Measurements from ENCODE around the gene CRYBG3. TPM values are rescaled to one million over a fixed set of nuclear protein-coding genes. Genes with fewer than 3 reads are reported as not detected.
"Not testable (repeated sequence)": the region's sequence is repeated elsewhere in the genome, so short reads cannot be mapped to it uniquely, and the experiment has no call there.

The CRYBG3 gene
- polyA plus RNA-seq, 4 donors = 19.1 to 24.3 (median 21.7) TPM

DNA sequence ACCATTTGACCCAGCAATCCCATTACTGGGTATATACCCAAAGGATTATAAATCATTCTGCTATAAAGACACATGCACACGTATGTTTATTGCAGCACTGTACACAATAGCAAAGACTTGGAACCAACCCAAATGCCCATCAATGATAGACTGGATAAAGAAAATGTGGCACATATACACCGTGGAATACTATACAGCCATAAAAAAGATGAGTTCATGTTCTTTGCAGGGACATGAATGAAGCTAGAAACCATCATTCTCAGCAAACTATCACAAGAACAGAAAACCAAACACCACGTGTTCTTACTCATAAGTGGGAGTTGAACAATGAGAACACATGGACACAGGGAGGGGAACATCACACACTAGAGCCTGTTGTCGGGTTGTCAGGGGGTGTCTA lies 11.4 kb downstream of the CRYBG3 start:
- not testable (repeated sequence) for DNase-seq (ENCODE audit: low read depth in 4 of 4, low spot score in 3 of 4)

GRCh38 chr3:97835761-97836160 lies 13.9 kb downstream of the CRYBG3 start:
- DNase-seq (ENCODE audit: low read depth in 4 of 4, low spot score in 3 of 4) = no peak

- DNase-seq (ENCODE audit: low read depth in 4 of 4, low spot score in 3 of 4) = no peak
These were observed 16.6 kb downstream of the CRYBG3 start for GRCh38 chr3:97838393-97838792.

- no peak for DNase-seq (ENCODE audit: low read depth in 4 of 4, low spot score in 3 of 4)
These were observed 18.1 kb downstream of the CRYBG3 start for GRCh38 chr3:97839944-97840343.

DNA sequence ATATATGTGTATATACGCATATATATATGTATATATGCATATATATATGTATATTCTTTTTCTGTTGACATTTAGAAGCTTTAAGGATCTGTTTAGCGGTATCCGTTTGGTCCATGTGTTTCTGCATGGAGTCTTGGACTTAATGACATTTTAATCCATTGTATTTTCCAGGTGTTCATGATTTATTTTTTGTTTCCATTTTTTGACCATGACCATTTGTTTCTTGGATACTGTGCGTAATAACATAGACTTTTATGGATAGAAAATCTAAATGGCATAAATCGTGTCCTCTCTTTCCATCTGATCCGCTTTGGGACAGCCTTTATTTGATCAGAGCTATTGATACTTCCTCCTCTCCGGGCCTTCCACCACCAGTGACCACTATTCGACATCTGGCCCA lies 19.5 kb downstream of the CRYBG3 start:
- no peak for DNase-seq (ENCODE audit: low read depth in 4 of 4, low spot score in 3 of 4)

DNA sequence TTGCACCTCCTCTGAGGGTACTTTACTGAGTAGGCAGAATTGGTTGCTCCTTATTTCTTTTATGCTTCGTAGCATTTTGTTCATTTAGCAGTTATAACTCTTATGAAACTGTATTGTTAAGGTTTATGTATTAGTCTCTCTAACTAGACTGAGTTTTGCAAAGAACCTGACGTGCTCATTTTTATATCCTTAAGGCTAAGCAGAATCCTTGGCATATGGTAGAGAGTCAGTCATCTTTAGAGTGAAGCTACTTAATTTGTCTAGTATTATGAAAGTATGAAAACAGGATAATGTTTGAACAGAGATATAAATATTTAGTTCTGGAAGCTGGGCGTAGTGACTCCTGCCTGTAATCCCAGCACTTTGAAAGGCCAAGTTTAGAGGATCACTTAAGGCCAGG lies 20.1 kb downstream of the CRYBG3 start:
- DNase-seq (ENCODE audit: low read depth in 4 of 4, low spot score in 3 of 4) = no peak

GRCh38 chr3:97848779-97849178 lies 27.0 kb downstream of the CRYBG3 start:
- no peak for DNase-seq (ENCODE audit: low read depth in 4 of 4, low spot score in 3 of 4)

DNA sequence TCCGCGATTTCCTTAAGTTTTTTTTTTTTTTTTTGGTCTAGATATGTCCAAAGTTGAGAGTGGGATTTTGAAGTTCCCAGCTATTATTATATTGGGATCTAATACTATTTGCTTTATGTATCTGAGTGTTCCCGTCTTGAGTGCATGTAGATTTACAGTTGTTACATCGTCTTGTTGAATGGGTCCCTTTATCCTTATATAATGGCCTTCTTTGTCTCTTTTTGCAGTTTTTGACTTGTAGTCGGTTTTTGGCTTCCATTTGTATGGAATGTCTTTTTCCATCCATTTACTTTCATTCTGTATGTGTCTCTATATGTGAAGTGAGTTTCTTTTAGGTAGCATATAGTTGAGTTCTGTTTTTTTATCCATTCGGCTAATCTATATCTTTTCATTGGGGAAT lies 35.6 kb downstream of the CRYBG3 start:
- DNase-seq (ENCODE audit: low read depth in 4 of 4, low spot score in 3 of 4) = no peak

GRCh38 chr3:97860364-97860763 lies 38.6 kb downstream of the CRYBG3 start:
- no peak for DNase-seq (ENCODE audit: low read depth in 4 of 4, low spot score in 3 of 4)

DNA sequence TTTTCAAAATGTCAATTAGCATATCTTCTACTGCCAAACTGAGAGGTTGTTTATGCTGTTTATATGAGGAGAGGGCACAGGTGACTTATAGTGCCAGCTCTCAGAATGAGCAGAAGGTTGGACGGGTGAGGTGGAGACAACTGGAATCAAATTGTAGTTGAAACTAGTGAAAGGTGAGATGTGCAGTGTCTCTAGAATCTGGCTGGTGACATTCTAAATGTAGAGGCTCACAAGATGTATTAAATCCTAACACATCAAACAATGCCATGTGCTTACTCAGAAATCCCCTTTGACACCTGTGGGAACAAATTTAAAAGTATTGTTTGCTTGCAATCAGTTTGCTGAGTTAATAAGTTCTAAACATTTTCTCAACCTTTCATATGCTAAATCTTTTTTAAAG lies 40.8 kb downstream of the CRYBG3 start:
- DNase-seq (ENCODE audit: low read depth in 4 of 4, low spot score in 3 of 4) = no peak

GRCh38 chr3:97863031-97863430 lies 41.2 kb downstream of the CRYBG3 start:
- no peak for DNase-seq (ENCODE audit: low read depth in 4 of 4, low spot score in 3 of 4)

DNA sequence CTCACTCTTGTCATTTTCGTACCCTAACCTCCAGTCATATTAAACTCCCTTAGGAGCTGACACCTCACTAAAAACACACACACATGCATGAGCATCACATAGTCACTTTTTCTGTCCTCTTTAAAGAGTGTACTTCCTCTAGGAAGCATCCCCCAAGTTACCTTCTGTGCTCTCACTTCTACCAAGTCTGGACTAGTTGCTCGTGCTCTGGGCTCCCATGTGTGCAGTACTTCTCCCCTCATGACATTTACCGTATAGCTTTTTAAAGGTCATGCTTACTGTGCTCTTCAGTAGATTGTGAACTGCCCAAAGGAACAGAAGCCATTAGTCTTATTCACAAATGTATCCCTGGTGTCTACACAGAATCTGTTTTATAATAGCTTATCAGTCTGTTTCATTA lies 42.0 kb downstream of the CRYBG3 start:
- DNase-seq (ENCODE audit: low read depth in 4 of 4, low spot score in 3 of 4) = no peak

DNA sequence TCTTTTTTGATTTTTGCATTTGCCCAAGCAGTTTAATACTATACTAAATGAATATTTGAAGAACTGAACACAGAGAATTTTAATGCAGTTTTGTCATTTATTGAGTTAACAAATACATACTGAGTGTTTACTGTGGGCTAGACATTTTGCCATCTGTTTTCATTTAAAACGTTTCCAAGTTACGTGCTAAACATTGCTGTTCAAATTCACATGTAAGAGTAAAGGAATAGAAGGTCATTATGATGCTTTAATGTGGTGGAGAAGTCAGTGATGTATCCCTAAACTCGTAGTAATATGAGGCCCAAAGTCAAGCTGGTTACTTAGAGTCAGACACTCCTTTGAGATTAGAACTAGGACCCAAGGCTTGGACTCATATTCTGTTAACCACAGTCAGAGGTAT lies 49.4 kb downstream of the CRYBG3 start:
- DNase-seq (ENCODE audit: low read depth in 4 of 4, low spot score in 3 of 4) = no peak

DNA sequence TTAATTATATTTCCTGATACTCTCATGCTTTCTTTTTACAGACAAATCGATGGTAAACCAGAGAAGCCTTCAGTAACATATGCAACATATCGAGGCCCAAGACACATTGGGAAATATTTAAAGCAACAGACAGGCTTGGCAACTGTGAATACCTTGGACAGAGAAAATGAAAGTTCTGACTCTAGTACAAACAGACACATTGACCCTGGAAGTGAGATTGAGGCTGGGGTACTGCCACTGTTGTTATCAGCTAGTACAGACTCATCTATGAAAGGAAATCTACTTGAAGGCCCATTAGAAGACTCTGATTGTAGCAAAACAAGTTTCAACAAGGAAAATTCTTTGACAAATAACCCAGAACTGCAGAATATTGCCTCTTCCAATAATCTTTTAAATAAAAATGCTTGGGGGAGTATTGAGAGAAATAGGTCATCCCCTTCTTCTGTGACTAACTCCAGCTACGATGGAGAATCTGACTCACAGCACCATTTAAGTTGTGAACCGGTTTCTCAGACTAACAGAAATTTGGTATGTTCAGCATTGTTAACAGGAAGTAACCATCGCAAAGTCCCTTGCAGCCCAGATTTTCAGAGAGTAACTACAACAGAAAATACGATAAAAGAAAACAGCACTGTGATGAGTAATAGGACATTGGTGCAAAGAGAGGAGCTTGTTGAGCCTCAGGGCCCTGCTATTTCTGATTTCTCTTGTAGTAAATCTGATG lies 50.2 kb downstream of the CRYBG3 start:
- DNase-seq (ENCODE audit: low read depth in 4 of 4, low spot score in 3 of 4) = no peak

DNA sequence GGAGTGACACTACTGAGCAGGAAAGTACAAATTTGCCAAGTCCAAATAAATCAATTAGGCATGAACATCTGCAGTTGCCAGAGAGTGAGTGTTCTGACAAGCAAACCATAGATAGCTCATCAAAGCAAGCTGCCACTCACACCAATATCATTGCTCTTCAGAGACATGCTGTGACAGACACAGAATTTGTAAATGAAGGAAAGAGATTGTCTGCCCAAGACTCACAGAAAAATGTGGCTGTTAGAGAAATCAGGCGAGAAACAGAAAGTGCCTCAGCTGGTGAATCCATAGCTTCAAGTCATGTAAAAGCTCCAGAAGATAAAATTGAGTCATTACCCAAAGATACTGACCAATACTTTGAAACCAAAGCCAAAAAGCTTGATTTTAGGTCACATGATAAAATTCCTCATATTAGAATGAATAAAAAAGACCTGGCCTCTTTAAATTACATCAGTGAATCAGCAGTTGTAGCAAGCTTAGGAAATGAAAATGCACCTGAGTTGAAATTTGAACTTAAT lies 50.8 kb downstream of the CRYBG3 start:
- DNase-seq (ENCODE audit: low read depth in 4 of 4, low spot score in 3 of 4) = no peak

DNA sequence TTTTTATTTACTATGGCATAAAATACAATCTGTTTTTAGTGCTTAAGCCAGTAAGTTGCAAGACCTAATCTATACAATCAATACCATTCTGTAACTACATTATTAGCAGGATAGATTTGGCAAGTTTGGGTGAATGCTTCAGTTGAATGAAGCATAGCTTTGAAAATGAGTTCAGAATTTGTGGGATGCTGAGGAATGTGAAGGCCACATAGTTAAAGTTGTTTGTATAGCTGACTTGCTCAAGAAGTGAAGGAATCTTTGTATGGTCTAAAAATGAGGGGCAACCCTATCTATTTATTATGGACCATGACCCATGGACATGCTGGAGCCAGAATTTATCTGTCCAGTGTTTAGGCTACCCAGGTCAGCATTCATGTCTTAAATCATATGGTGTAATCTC lies 58.5 kb downstream of the CRYBG3 start:
- DNase-seq (ENCODE audit: low read depth in 4 of 4, low spot score in 3 of 4) = no peak

GRCh38 chr3:97882975-97883598 lies 61.3 kb downstream of the CRYBG3 start:
- DNase-seq (ENCODE audit: low read depth in 4 of 4, low spot score in 3 of 4) = no peak

DNA sequence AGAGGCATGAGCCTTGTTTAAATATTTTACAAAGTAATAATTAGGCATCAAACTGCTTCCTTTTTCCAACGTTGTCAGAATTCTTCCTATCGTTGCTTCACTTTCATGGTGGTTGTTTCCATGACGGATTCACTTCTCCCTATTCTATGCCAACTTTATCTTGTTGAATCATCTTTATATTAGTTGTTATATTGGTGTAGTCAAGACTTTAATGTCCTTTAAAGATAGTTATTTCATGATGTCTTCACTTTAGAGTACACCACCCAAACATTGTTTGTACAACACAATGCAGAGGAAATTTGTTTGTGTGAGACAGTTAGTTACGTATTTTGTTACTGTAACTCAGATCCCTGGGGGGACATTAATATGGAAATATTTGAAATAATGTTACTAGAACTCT lies 61.9 kb downstream of the CRYBG3 start:
- no peak for DNase-seq (ENCODE audit: low read depth in 4 of 4, low spot score in 3 of 4)

GRCh38 chr3:97884586-97885123 lies 62.8 kb downstream of the CRYBG3 start:
- DNase-seq (ENCODE audit: low read depth in 4 of 4, low spot score in 3 of 4) = no peak

- no peak for DNase-seq (ENCODE audit: low read depth in 4 of 4, low spot score in 3 of 4)
These were observed 64.4 kb downstream of the CRYBG3 start for GRCh38 chr3:97885931-97886824.

DNA sequence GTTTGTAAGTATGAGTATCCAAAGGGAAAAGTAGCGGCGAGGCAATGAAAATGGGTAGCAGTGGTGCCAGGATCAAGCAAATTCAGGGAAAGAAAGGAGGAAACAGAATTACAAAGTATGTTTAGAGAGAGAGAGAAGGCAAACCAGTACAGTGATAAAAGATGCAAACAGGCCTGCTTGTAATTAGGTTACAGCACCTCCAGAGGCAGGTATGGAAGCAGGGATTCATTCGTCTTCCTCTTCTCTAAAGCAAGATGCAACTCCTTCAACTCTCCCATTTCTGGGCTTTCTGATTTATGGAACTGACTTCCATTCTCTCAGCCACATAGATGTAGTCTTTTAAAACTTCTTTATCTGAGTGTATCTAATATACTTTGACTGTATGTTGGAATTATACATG lies 68.0 kb downstream of the CRYBG3 start:
- no peak for DNase-seq (ENCODE audit: low read depth in 4 of 4, low spot score in 3 of 4)
